Measurements from ENCODE around the gene ADRA1B.

Gene ADRA1B

GRCh38 chr5:160020266-160020770 is 104.0 kb downstream of the ADRA1B start:
- peak; percentile 49 for DNase-seq (ENCODE audit: low read depth)

- DNase-seq (ENCODE audit: low read depth) = peak; percentile 74
Measured at GRCh38 chr5:160020964-160021363, 104.7 kb downstream of the ADRA1B start.

GRCh38 chr5:160021831-160022446 is 105.7 kb downstream of the ADRA1B start:
- peak; percentile 71 for DNase-seq (ENCODE audit: low read depth)

Measured in iris pigment epithelial cell (primary cell).